HG03280 (cell line): ENCODE results near the gene THAP12.
A peak's percentile ranks its signal among the peaks of the same experiment; 100 is the strongest.
"Not testable (repeated sequence)": the region's sequence is repeated elsewhere in the genome, so short reads cannot be mapped to it uniquely, and the experiment has no call there.

Source experiments
- ATAC-seq: cut with Tn5 transposase; IDR thresholded peaks from one replicate; pipeline ENCODE4 v1.9.1; 2021; ENCODE audit warnings: mild to moderate bottlenecking, moderate library complexity; ENCODE audit not compliant: unreplicated experiment

THAP12 gene

DNA sequence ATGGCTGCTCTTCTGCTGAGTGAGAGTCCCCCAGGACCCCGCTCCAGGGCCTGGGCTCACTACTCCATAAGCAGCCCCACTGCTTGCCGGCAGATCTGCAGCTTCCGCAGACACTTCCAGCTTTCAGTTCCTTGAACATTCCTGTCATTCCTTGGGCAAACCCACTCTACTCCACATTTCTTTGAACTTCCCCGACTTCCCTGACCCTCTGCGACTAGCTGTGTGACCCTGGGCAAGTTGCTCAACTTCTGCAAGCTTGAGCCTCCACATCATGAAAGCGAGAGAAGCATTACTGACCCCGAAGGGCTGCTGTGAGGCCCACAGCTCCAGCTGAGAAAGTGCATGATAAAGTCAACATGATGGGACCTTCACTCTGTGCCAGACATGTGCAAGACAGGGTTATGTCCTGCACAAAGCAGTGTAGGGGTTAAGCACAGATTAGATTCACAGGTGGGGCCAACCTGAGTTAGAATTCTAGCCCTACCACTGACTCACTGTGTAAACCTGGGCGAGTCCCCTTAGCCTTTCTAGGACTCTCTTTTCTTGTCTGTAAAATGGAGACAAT is 51.8 kb downstream of the THAP12 start:
- no peak for ATAC-seq

GRCh38 chr11:76327756-76328388 is 53.1 kb downstream of the THAP12 start:
- no peak for ATAC-seq

GRCh38 chr11:76327202-76327601 is 53.7 kb downstream of the THAP12 start:
- ATAC-seq = no peak

DNA sequence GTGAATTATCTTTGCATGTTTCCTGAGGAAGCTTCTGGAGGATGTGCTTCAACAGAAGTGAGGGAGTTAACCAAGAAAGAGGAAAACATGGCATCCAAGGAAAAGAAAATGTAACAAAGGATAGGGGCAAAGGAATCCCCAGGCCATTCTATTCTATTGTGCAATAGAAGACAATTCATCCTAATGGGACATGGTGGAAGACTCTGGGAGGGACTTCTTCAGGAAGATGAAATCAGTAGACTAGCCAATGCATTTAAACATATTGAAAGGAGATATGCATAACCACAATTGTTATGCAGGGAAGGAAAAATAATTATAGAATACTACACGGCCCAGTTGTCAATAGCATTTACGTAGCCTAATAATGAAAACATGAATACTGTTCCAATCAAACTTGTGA is 55.7 kb downstream of the THAP12 start:
- no peak for ATAC-seq

GRCh38 chr11:76323804-76324203 is 57.1 kb downstream of the THAP12 start:
- ATAC-seq = no peak

DNA sequence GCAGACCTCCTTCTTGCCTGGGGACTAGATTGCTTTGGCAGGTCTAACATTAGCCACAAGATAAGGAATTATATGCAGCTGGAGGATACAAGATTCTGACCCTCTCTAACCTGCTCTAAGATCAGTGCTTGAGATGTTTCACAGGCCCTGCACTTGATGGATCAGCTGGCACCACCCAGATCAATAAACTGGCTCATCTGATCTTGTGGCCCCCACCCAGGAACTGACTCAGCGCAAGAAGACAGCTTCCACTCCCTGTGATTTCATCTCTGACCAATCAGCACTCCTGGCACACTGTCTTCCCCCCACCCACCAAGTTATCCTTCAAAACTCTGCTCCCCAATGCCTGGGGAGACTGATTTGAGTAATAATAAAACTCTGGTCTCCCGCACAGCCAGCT is 57.6 kb downstream of the THAP12 start:
- ATAC-seq = not testable (repeated sequence)

- ATAC-seq = no peak
Measured at GRCh38 chr11:76322942-76323341, 58.0 kb downstream of the THAP12 start.

DNA sequence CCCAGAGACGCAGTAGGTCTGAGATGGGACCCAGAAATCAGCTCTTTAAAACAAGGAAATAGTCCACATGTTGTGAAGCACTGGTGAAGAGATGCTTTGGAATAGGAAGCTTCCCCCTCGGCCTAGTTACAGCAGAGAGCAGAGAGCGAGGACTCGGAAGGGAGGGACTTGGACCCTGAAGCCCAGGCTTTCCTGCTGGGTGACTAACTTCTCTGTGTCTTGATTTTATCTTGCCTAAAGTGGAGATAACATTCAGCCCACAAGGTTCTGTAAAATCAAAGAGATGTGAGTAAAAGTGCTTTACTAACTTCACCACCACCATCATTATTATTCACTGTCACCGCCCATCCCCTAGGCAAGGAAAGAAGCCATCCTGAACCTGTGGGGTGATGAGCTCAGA is 58.4 kb downstream of the THAP12 start:
- ATAC-seq = no peak

- ATAC-seq = no peak
Measured at GRCh38 chr11:76321820-76322524, 59.0 kb downstream of the THAP12 start.

- ATAC-seq = no peak
Measured at GRCh38 chr11:76321340-76321739, 59.6 kb downstream of the THAP12 start.

DNA sequence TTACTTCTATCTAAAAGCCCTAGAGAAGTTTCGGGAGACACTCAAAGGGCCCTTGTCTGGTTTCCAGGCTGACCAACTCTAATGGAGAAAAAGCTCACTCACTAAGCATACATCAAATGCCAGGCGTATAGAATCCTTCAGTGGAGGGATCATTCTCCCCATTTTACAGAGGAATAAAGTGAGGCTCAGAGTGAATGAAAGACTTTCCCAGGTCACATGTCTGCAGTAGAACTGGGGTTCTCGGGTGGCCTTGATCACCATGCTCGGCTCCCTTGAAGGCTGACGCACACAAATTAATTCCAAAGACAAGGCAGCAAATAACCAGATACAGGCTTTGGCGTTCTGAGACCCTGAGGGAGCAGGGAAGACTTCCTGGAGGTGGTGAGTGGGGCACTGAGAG is 60.0 kb downstream of the THAP12 start:
- ATAC-seq = no peak

GRCh38 chr11:76319798-76320197 is 61.1 kb downstream of the THAP12 start:
- not testable (repeated sequence) for ATAC-seq

DNA sequence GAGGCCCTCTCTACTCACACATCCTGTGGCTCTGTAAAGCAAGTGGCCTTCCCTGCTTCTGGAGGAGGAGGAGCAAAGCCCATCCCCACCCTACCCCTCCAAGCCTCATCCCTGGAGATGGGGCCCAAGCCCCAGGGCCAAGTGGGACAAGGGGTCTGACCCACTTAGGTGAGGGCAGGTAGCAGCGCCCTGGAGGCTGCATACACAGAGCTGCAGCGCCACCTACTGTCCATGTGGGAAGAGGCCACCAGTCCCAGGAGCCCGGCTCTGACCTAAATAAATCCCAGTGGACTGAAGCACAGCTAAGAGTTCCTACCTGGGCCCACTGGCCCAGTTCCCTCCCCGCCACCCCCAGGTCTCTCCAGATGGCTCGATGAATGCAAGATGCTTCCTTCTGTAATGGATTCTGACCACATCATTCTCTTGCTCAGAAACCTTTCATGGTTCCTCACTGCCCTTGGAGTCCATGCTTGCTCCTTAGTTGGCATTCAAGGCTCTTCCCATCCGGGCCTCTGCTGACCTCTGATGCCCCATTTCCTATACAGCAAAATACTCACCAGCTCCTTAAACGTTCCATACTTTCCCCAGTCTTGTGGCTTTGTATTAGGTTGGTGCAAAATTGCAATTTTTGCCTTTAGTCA is 62.1 kb downstream of the THAP12 start:
- peak; percentile 72 for ATAC-seq

GRCh38 chr11:76317296-76317695 is 63.6 kb downstream of the THAP12 start:
- ATAC-seq = no peak

DNA sequence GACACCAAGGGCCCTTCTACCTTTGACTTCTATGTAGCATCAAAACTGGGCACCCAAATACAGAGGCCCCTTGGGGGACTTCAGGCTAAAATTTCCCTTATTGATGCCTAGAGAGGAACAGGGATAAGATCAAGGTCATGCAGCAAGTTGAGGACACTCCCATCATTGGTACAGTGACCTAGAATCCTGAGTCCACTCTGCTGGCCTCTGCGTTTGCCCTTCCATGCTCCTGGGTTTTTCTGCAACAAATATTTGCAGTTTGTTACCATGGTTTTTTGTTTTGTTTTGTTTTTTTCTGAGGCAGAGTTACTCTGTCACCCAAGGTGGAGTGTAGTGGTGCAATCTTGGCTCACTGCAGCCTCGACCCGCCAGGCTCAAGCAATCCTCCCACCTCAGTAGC is 64.2 kb downstream of the THAP12 start:
- no peak for ATAC-seq

DNA sequence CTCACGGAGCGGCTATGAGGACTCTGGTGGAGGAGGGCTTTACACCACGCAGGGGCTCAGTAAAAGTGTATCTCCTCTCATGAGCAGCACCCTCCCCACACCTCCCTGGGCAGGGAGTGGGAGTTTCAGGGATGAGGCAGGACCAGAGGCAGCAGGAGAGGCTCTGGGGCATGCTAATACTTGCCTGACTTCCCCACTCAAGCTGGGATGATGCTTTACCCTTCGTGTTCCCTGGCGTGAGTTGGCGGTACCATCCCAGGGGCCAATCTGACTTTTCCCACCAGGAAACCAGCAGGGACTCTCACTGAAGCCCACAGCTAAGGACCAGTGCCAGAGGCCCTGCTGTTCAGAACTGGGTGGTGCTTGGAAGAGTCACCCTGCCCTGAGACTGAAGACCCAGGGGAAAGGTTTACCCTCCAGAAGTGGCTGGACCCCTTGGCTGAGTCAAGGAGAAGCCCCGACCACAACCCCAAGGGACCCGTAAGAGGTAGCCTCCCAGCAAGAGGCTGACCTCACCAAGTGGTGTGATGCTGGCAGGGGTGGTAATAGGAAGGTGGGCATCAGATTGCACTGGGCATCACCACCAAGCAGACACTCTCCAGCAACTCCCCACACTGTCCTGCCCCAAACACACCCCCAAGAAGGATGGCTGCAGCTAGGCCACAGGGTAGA is 65.6 kb downstream of the THAP12 start:
- ATAC-seq = no peak

GRCh38 chr11:76314741-76315090 is 66.2 kb downstream of the THAP12 start:
- ATAC-seq = no peak

- no peak for ATAC-seq
Measured at GRCh38 chr11:76313913-76314740, 66.8 kb downstream of the THAP12 start.

DNA sequence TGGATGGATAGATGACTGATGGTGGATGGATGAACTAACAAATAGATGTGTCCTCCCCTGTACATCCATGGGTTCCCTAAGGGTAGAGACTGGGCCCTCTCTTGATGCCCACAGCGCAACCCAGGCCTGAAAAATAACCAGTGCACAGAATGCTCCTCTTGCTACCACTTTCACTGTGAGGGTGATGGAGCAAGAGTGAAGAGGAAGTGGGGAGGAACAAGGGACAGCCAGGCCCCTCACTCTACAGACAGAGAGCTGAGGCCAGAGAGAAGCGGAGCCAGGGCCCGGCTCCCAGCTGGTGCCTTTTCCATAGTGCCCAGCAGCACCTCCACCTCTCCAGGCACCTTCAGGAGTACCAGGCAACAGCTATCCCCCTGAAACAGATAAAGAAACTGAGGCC is 67.7 kb downstream of the THAP12 start:
- no peak for ATAC-seq

- ATAC-seq = no peak
Measured at GRCh38 chr11:76310832-76311595, 69.9 kb downstream of the THAP12 start.
